OCI-LY3 (cell line): Measurements from ENCODE around the gene LLGL1.

ENCODE experiments used
- EZH2phosphoT487 ChIP-seq: fragments of 200-600 bp; shearing (Covaris generic); IDR thresholded peaks from 2 replicates; pipeline ENCODE4 v1.6.1; 2018; ENCODE audit warnings: antibody characterized with exemption, mixed run types, low read depth
- TF ChIP-seq, protein P1 (sequence below): fragments of 200-600, 300-600 bp; sonication (generic); IDR thresholded peaks from 2 replicates; pipeline ENCODE4 v1.5.1; 2014; ENCODE audit warnings: antibody characterized with exemption, low read length, low read depth

DNA sequence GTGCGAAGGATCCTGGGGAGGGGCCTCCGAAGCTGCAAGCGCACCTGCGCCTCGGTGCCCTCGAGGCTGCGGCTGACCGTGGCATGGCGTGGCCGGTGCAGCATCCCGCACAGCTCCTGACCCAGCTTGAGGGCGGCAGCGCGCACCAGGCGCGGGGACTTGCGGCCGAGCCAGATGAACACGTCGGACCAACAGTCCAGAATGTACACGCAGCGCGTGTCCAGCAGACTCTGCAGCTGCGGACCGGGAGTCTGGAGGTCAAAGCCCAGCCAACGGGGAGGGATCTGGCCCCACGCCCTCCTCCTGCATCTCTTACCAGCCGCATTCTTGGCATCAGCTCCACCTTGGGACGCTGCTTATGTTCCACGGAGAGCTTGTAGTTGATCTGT is 22.2 kb downstream of the LLGL1 start:
- TF ChIP-seq, protein P1, sequence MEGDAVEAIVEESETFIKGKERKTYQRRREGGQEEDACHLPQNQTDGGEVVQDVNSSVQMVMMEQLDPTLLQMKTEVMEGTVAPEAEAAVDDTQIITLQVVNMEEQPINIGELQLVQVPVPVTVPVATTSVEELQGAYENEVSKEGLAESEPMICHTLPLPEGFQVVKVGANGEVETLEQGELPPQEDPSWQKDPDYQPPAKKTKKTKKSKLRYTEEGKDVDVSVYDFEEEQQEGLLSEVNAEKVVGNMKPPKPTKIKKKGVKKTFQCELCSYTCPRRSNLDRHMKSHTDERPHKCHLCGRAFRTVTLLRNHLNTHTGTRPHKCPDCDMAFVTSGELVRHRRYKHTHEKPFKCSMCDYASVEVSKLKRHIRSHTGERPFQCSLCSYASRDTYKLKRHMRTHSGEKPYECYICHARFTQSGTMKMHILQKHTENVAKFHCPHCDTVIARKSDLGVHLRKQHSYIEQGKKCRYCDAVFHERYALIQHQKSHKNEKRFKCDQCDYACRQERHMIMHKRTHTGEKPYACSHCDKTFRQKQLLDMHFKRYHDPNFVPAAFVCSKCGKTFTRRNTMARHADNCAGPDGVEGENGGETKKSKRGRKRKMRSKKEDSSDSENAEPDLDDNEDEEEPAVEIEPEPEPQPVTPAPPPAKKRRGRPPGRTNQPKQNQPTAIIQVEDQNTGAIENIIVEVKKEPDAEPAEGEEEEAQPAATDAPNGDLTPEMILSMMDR, result no peak
- TF ChIP-seq EZH2phosphoT487, result no peak
